Cardiac ventricle fibroblast (primary cell): ENCODE results near the gene SLC4A11. TPM values are rescaled to one million over a fixed set of nuclear protein-coding genes. Genes with fewer than 3 reads are reported as not detected.

ENCODE experiments used
- total RNA-seq: library from RNA; depleted of rRNA; stranded (reverse); fragments of >200 nt; gene quantifications from 2 replicates; pipeline ENCODE4 v1.2.3, GENCODE V29; 2015

Gene SLC4A11
- 0.94 and 1.5 TPM in 2 replicates for total RNA-seq

GRCh38 chr20:3239026-3239866 lies at the start of gene SLC4A11:
Gene SLC4A11, minus strand, starts transcription at chr20:3239190. Its CDS starts 53 bp downstream, at chr20:3239137.

GRCh38 chr20:3209257-3209945 lies 29.6 kb downstream of the SLC4A11 start, which contains the start of gene ITPA:
Gene ITPA, plus strand, starts transcription at chr20:3209498. Its CDS starts 54 bp downstream, at chr20:3209552.

GRCh38 chr20:3204124-3204794 lies 34.7 kb downstream of the SLC4A11 start, which contains the start of gene DDRGK1:
Gene DDRGK1, minus strand, starts transcription at chr20:3204682. Its CDS starts 55 bp downstream, at chr20:3204627.

Other genes with a start within 250 kb of the SLC4A11 start
- not detected in 2 replicates for gene GNRH2, start 195.6 kb downstream of the SLC4A11 start, total RNA-seq
- 31.5 and 37.0 TPM in 2 replicates for gene MRPS26, start 193.1 kb downstream of the SLC4A11 start, total RNA-seq
- not detected in 2 replicates for gene OXT, start 167.6 kb downstream of the SLC4A11 start, total RNA-seq
- not detected in 2 replicates for gene AVP, start 154.5 kb downstream of the SLC4A11 start, total RNA-seq
- gene FASTKD5, start 79.3 kb downstream of the SLC4A11 start, total RNA-seq = 7.2 and 7.6 TPM in 2 replicates
- 3.6 and 3.7 TPM in 2 replicates for gene UBOX5, start 79.3 kb downstream of the SLC4A11 start, total RNA-seq
- gene LZTS3, start 65.6 kb downstream of the SLC4A11 start, total RNA-seq = 2.7 and 3.3 TPM in 2 replicates
- gene DDRGK1, start 34.5 kb downstream of the SLC4A11 start, total RNA-seq = 45.1 and 59.9 TPM in 2 replicates
- 39.3 and 43.7 TPM in 2 replicates for gene ITPA, start 29.7 kb downstream of the SLC4A11 start, total RNA-seq
- 10.4 and 11.2 TPM in 2 replicates for gene DNAAF9, start 168.5 kb upstream of the SLC4A11 start, total RNA-seq
- gene ATRN, start 231.8 kb upstream of the SLC4A11 start, total RNA-seq = 36.1 and 41.0 TPM in 2 replicates